Mesenteric fat pad (tissue), 1 donor: ENCODE results near the gene REEP1. TPM values are rescaled to one million over a fixed set of nuclear protein-coding genes. Genes with fewer than 3 reads are reported as not detected.

Experiments
- DNase-seq: peaks from one replicate; pipeline ENCODE4 v3.0.0-alpha.2; 2020; ENCODE audit warnings: low spot score
- total RNA-seq: library from RNA; stranded (reverse); fragmentation: NEBNext Ultra II Directional; extraction: Animal tissue kit (Norgen Biotek cat#: 25700); gene quantifications from one replicate; pipeline ENCODE4 v1.2.1, GENCODE V29; 2021
- donor health status: DM: yes; HTN: yes; CAD: no.

Gene REEP1
- total RNA-seq, 1 donor from 2014 or later: 0.96 TPM

DNA sequence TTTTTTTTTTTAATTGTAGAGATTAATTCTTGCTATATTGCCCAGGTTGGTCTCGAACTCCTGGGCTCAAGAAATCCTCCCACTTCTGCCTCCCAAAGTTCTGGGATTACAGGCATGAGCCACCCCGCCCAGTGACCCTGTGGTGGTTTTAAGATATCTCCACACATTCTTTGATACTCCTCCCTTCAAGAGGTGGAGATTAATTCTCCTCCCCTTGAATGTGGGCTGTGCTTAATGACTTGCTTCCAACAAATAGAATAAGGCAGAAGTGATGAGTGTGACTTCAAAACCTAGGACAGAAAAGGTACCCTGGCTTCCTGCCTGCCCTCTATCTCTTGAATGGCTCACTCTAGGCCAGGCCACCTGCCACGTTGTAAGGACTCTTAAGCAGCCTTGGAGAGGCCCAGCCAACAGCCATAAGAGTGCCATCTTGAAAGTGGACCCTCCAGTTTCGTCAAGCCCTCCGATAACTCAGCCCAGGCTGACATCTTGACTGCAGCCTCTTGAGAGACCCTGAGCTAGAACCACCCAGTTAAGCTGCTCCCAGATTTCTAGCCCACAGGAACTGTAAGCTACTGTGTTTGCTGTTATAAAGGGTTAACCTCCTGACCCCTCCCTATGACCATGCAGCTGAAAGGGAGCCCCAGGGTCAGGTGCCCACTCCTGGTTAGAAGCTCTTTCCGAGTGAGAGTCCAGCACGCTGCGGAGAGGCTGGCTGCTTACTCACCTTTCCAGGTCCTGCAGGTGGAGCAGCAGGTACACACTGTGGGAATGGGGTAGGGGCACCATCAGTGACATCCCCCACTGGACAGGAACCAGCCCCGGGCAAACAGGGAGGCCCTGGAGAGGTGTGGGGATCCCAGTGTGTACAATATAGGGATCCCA lies 110.5 kb downstream of the REEP1 start:
- DNase-seq: no peak

DNA sequence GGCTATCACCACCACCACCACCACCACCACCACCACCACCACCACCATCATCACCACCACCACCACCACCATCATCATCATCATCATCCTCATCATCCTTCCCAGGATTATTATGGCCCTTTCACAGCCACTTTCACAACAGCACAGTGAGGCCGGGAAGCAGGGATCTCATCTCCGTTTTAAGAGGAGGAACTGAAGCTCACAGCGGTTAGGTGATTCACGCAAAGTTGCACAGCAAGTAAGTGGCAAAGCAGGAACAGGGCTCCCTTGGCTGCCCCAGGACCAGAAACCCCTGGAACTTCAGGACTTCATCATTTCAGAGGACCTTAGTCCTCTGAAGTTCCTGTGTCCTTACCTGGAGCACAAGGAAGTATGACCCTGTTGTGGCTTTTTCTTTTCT lies 111.4 kb downstream of the REEP1 start:
- no peak for DNase-seq

DNA sequence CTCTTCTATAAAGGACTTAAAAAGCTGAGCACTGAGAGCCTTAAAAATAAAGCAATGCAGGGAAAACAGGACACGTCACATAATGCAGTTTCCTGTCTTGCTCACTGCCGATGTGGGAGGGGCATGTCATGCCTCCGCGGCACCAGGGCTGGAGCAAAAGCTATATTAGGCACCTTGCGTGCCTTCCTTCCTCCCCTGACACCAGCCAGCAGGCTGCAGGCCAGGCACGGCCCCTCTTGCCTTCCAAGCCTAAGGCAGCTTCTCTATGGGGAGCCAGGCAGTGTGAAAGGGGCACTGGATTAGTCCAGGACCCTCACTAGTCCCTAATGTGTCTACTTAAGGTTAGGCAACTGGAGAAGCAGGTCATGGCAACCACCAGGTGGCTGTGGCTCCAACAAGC lies 111.8 kb downstream of the REEP1 start:
- DNase-seq: no peak

DNA sequence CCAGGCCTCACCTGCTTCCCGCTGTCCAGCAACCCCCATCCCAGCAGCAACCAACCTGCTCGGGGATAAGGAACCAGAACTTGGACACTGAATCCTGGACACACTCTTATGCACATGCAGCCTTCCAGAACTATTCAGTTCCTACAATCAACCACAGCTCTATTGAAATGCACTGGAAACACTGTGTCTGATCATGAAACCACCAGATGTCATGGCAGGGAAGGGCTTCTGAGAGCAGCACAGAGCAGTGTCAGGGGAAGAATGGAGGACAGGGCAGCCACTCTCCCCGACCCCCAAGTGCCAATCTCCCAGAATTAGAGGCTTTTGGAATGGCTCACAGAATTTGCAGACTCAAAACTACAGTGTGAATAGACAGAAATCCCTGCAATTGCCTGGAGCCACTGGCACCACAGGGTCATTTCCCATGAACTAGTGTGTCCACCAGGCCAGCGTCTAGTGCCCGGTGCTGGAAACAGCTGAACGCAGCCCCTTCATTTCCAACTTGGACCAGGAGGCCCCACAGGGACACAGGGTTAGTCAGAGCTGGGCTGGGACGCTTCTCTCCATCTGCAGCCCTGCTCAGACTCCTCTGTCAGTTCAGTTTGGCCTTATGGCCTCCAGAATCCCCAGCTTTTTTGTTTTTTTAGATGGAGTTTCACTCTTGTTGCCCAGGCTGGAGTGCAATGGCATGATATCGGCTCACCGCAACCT lies 112.6 kb downstream of the REEP1 start:
- no peak for DNase-seq

DNA sequence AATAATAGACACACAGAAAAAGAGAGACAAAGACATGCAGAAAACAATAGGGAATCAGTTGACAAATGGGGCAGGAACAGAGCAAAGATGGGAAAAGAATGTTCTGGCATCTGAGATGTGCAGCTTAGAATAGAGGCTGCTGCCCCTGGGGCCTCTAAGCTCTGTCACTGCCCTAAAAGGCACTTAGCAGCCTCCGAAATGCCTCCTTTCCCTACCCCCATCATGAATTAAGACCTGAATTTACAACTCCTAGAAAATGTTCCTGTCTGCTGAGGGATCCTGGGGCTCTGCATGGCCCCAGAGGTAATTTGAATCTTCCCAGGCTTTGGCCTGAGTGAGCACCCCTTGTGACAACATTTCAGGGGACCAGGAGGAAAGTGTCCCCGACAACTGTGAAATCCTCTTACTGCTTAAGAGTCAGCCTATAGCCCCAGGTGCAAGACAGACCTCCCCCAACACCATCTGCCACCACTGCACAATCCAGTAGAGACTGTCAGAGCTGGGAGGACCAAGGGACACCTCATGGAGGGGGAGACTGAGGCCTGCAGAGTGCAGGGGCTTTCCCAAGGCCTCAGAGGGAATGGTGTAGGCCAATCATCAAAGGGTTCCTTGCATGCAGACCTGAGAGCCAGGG lies 113.4 kb downstream of the REEP1 start:
- DNase-seq: no peak

DNA sequence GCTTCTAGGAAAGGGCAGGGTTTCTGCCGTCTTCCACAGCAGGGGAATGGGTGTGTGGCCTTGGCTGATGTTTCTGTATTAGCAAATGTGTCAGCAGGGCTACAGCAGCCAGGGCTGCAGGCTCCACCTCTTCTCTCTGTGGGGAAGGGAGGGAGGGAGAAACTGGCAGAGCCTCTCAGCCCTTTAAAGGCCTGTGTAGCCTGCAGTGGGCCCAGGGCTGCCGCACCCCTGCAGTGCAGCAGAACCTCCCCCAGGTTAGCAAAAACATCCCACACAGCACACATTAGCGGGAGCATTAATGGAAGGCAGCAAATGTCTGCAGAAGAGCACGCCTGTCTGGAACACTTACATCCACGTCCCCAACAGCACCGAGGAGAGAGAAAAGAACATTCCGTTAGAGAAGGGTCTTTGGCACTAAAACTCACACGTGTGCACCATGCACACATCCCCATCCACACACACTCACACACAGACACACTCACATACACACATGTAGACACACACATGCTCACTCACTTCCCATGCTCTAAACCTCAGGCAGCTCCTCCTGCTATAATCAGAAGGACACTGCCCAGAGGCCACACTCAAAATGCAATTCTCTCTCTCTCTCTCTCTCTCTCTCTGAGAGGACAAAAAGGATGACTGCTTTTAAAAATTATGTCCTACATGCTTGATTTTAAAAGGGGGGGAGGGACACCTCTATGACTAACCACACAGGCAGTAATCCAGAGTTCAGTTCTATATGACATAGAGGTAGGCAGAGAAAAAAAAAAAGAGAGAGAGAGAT lies 114.1 kb downstream of the REEP1 start:
- DNase-seq: no peak

DNA sequence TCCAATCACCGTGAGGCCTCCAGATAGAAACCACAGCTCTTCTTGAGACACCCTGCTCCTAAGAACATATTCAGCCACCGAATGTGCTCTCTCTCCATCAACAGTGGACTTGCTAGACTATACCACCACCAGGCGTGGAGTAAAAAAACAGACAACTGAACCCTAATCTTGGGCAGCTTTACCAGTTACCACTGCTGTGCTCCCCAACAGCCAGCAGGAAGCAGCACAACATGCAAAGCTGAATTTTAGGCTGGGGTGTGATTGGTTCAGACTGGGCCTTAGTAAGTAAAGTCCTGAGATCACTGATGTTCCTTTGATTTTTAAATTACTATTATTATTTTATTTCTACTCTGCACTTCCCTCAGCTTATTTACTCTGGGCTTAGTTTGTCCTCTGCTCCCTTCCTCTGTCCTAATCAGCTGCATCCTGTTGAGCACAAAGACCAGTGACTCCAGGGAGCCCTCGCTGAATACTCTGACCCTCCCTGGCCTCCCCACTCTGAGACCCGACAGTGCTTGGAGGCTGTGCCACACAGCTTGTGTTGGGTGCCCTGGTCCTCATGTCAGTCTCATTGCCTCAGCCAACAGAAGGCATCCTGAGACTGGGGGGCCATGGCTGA lies 116.3 kb downstream of the REEP1 start:
- DNase-seq: no peak

DNA sequence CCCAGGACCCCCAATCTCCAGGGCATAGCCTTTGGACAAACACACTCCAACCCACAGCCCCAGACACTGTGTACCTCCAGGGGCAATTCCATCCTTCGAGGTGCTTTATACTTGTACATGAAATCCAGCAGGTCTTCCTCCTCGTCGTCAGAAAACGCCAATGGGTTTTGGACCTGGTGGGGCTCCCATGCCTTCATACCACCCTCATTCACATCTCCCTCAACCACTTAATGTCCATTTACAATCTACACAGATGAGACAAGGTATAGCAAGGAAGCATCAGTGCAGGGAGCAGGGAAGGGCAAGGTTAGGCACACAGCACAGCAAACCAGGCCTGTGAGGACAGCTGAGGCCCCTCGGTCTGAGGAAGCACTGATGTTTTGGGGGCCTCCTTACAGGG lies 117.5 kb downstream of the REEP1 start:
- peak; percentile 33 for DNase-seq

DNA sequence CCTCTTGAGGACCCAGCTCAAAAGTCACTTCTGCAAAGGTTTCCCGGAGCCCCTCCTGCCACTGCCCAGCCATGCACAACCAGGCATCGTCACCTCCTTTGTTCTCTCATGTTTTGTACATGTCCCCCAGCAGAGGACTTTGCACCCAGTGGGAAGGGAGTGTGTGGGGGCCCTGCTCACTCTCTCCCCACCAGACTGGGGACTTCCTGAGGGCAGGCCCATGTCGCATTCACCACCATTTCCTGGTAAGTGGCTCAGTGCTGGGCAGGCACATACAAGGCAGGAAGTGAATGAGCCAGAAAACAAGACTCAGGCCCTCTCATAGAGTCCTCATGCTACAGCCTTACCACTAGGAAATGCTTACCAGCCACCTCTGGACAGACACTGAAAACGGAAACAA lies 119.3 kb downstream of the REEP1 start:
- DNase-seq: peak; percentile 79

DNA sequence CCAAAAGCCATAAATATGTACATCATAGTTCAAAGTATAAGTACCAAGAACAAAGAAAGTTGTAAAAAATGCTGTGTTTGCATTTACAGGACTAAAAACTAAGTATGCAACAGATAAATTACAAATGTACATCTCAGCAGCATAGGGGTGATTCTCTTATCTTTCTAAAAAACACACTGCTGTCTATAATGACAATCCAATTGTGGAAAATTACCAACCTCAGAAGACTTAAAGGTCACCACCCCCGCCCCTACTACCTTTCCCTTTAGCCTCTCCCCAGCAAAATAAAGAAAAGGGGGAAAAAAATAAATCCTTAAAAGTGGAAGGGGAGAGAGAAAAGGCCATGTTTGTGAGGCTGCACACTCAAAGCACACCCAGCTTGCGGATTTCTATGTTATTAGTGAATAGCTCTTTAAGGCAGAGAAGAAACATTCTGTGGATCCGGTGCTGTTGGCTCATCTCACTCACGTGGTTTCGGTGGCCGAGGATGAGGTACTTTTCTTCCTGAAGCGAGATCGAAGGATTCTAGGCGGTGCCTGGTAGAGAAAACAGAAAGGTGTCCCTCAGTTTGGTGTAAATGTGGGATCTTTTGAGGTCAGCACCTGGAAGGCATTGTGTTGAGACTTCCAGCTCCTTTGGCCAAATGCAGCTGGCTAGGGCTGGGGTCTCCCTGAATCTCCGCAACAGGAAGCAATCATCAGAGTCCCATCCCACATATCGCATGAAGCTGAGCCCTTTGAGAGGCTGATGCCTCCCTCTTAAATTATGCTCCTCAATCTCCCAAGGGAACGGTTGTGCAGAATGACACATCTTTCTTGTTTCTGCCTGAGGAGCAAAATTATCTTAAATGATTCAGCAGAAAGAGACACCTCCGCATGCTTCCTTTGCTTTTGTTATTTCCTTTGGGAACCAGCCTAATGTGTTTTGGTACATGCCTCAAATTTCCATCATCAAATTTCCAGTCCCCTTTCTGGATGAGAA lies 120.6 kb downstream of the REEP1 start:
- DNase-seq: no peak

DNA sequence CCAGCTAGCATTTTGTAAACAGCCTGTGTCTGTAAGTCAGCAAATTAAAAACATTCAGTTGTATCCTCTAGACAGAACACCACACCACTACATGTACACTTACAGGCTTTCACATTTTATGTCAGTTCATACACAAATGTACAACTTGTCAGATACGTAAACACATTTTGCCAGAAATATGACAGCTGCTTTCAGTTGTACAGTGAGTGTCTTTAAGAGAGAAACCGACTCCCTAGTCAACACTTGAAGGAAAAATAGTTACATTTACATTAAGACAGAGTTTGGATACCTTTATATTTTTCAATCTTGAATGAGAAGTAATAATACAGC lies 123.0 kb downstream of the REEP1 start:
- no peak for DNase-seq

DNA sequence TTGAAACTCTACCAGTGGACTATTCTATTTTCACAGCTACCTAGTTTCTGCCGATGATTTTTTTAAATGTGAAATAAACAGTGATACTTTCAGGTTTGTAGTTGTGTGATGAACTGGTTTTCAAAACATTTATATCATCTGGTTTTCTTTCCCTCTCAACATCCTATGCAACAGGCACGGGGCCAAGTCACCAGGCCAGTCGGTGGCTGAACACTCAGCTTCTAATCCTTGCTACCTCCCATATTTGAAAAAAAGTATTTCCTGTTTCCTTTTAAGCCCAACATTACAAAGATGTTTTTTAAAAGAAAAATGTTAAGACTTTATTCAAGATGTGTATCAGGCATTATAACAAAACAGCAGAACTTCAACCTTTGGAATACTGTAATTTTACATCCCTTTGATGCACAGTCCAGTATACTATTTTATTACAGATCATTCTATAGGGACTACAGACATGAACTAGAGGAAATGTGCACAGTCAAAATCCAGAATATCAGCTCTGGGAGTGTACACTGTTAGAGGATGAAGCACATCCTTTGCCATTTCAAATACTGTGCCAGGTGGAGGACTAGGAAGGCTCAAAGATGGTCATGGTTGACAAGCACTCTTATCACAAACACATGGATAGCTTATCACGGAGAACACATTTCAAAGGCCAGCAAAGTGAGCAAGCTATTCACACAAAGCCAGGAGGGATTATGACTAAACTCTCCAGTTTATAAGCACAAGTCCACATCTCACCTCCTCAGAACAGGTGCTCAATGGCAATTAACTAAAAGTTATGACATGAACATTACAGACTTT lies 123.5 kb downstream of the REEP1 start:
- DNase-seq: no peak

DNA sequence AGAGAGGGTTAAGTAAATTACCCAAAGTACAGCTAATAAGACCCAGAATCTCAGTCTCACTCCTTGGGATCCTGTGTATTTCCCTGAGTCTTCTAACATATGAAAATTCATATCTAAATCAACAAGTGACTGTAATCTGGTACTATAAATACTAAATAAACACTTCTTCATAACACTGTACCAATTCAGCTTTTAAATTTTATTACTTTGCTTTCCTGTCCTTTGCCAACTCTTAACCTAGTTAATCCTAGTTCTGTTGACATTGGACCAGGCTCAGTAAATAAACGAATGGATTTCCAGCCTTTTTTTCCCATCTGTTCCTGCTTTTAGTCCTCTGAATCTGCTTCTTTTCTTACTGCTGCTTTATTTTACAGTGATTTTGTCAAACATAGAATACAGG lies 124.4 kb downstream of the REEP1 start:
- no peak for DNase-seq

DNA sequence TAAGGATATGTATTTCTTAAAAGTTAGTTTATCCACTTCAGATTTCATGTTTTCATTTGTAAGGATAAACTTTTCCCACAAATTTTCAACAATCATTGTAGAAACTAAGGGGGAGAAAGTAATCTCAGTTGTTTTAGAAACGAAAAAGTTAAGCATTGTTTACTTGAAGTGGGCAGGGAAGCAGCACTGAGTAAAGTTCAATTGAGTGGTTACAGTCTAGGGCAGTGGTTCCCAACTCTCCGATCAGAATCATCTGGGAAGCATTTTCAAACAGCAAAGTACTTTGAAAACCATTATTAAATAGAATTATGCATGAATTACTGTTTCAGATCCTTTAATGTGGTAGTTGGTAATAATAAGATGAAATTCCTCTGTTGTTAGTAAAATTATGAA lies 125.6 kb downstream of the REEP1 start:
- DNase-seq: no peak

DNA sequence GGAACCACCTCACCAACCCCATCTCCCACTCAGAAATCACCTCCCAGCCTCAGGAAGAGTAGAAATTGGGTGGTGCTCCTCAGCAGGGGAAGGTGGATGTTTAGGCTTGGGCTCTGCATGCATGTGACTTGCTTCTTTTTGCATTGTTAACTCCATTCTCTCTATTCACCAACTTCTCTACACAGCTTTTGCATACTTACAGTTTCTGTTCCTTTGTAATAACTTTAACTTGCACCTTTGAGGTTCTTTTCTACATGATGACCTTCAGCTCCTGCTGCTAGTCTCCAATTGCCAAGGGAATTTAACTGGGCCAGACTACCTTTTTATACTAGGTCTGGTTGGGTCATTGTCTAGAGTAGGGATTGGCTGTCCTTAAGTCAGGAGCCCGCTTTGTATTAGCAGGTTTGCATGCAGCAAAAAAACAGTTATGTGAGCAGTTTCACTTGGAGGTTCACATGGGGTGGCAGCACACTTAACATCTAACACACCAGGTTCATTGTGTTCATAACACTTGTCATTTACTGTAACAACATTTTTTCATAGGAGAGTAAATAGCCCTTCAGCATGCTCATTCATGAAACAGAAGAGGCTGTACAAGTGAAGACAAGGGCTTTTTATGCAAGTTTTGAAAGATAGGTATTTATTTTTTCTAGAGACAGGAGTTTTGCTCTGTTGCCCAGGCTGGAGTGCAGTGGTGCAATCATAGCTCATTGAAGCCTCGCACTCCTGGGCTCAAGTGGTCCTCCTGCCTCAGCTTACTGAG lies 126.2 kb downstream of the REEP1 start:
- no peak for DNase-seq

DNA sequence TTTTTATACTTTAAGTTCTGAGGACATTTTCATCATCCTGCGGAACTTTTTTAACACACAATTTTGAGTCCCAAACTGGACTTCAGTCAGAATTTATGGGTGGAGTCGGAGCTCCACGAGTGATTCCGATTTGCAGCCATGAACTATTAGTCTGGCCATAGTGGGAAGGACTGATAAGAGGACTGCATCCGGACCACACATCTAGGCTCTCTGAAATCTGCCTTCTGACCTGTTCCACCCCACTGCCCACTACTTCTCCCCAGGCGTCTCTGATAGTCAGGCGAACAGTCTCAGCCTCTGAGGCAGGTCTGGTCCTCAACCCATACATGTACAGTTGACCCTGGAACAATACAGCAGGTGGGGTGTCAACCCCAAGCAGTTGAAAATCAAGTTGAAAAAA lies 133.0 kb downstream of the REEP1 start:
- DNase-seq: no peak

DNA sequence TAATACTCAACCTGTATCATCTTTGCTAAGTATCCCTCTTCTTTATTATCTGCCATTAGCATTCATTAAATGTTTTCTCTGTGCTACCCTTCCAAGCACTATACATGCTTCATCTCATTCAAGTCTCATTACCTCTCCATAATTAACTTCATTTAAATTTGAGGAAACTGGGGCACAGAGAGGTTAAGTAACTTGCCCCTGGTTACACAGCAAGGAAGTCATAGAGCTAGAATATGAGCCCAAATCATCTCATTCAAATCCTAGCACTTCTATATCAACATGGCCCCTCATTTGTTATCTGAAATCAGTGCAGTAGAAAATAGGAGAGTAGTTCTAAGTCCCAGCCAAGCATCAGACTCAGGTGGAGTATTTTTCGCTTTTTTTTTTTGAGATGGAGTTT lies 133.8 kb downstream of the REEP1 start:
- DNase-seq: no peak

DNA sequence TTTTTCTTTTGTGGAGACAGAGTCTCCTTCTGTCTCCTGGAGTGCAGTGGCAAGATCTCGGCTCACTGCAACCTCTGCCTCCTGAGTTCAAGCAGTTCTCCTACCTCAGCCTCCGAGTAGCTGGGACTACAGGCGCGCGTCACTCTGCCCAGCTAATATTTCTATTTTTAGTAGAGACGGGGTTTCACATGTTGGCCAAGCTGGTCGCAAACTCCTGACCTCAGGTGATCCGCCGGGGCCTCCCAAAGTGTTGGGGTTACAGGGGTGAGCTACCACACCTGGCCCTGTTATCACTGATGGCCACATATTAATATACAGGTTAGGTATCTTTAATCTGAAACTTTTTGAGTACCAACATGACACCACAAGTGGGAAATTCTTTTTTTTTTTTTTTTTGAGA lies 134.7 kb downstream of the REEP1 start:
- no peak for DNase-seq
